Smooth muscle cell of the pulmonary artery (primary cell): ENCODE measurements around the gene PLOD1. TPM values are rescaled to one million over a fixed set of nuclear protein-coding genes. Genes with fewer than 3 reads are reported as not detected.

Experiments used
- total RNA-seq: library from RNA; depleted of rRNA; stranded (reverse); fragments of >200 nt; gene quantifications from 2 replicates; pipeline ENCODE4 v1.2.3, GENCODE V29; 2014

PLOD1 gene
- 1,597 and 1,997 TPM in 2 replicates for total RNA-seq

GRCh38 chr1:11934302-11935056 is at the start of gene PLOD1:
Gene PLOD1 (plus strand): TSS chr1:11934717. CDS start chr1:11934780, 63 bp downstream.

GRCh38 chr1:11979851-11980675 is 45.5 kb downstream of the PLOD1 start, which contains the start of gene MFN2:
Gene MFN2 (plus strand): TSS chr1:11980444. CDS start chr1:11989169, 8,725 bp downstream.

Other genes with a start within 250 kb of the PLOD1 start
- gene DRAXIN, start 243.0 kb upstream of the PLOD1 start, total RNA-seq, result 0.69 and 0.72 TPM in 2 replicates
- 43.4 and 59.9 TPM in 2 replicates for gene AGTRAP, start 198.6 kb upstream of the PLOD1 start, total RNA-seq
- gene C1orf167, start 172.5 kb upstream of the PLOD1 start, total RNA-seq, result 0.20 TPM in 2 replicates
- gene MTHFR, start 128.8 kb upstream of the PLOD1 start, total RNA-seq, result 36.9 and 39.1 TPM in 2 replicates
- 9.0 and 13.1 TPM in 2 replicates for gene CLCN6, start 128.5 kb upstream of the PLOD1 start, total RNA-seq
- gene NPPA, start 86.9 kb upstream of the PLOD1 start, total RNA-seq, result not detected in 2 replicates
- not detected in 2 replicates for gene NPPB, start 75.8 kb upstream of the PLOD1 start, total RNA-seq
- gene KIAA2013, start 8.3 kb upstream of the PLOD1 start, total RNA-seq, result 105 and 126 TPM in 2 replicates
- 65.7 and 79.8 TPM in 2 replicates for gene MFN2, start 45.7 kb downstream of the PLOD1 start, total RNA-seq
- gene MIIP, start 84.8 kb downstream of the PLOD1 start, total RNA-seq, result 11.8 and 20.2 TPM in 2 replicates
- 0.23 TPM in 1 of 2 replicates, not detected in the other for gene TNFRSF8, start 128.6 kb downstream of the PLOD1 start, total RNA-seq
- gene TNFRSF1B, start 232.3 kb downstream of the PLOD1 start, total RNA-seq, result 4.5 and 11.7 TPM in 2 replicates